Measurements from ENCODE around the gene GYG1. TPM values are rescaled to one million over a fixed set of nuclear protein-coding genes. Genes with fewer than 3 reads are reported as not detected.

GYG1 gene
- total and polyA plus RNA-seq, 2 donors from 2014 or later = 31.3 to 37.9 TPM

DNA sequence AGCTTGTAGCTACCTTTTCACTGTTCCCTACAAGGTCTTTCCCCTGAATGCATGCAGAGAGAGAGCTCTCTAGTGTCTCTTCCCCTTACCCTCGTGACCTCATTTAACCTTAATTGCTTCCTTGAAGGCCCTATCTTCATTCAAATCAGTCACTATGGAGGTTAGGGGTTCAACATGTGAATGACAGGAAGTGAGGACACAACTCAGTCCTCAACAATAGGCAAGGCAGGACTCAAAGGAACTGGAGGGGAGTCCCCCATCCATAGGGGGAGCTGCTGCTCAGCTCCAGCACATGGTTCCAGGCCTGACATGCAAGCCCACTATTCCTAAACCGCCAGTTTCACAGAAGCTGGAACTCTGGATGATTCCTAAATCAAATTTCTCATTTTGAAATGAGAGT, 33.8 kb upstream of the GYG1 start:
- intact Hi-C loops (cut with DNase I) = loop anchor here (10.0 kb wide), 1 partner anchor 317 kb away; no protein-coding TSS in a partner anchor
- no peak for FAIRE-seq
- Histone ChIP-seq H3K27me3 (ENCODE audit: control insufficient read depth, insufficient read depth, low read length) (no peaks in the 10 kb centered on the region), H3K36me3 (ENCODE audit: control insufficient read depth in 2 of 3, insufficient read depth in 3 of 3, low read length in 3 of 3) (no peaks in the 10 kb centered on the region), H3K27ac (ENCODE audit: low read depth in 2 of 2, low read length in 2 of 2) (no peak overlapping the region), H3K9ac (ENCODE audit: low read length in 3 of 3) (no peak overlapping the region), H3K4me1 (ENCODE audit: control insufficient read depth in 2 of 3, insufficient read depth in 2 of 3, low read depth in 1 of 3, low read length in 3 of 3) (peaks cover 0 to 3% (median 3%) of the 10 kb centered on the region in 3 donors), H3K4me3 (ENCODE audit: low read length in 3 of 3) (no peak overlapping the region), H3K9me3 (ENCODE audit: control insufficient read depth in 2 of 3, insufficient read depth in 1 of 3, low read length in 3 of 3) (no peaks in the 10 kb centered on the region)
- no peak for TF ChIP-seq CTCF (IDR thresholded peaks at IDR 0.05; ENCODE audit: borderline replicate concordance, extremely low read depth, insufficient read depth)
- DNase-seq = no peak

DNA sequence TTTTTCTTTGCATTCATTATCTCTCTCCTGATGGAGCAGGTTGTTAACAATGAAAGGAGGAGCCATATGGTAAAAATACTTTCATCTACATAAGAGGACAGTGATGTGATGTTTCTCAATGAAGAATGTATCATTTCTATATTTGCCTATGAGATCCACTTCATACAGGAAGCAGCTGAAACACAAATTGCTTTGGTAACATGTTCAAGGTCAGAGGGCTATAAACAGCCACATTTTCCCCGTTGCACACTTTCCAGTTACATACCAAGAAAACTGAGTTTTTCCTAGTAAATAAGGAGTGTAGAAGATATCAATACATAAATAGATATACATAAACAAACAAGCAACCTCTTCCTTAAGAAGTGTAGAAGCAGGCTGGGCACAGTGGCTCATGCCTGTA, 32.6 kb upstream of the GYG1 start:
- Histone ChIP-seq H3K9me3 (ENCODE audit: control insufficient read depth in 2 of 3, insufficient read depth in 1 of 3, low read length in 3 of 3) (no peaks in the 10 kb centered on the region), H3K27ac (ENCODE audit: low read depth in 2 of 2, low read length in 2 of 2) (no peak overlapping the region), H3K9ac (ENCODE audit: low read length in 3 of 3) (no peak overlapping the region), H3K27me3 (ENCODE audit: control insufficient read depth, insufficient read depth, low read length) (no peaks in the 10 kb centered on the region), H3K4me3 (ENCODE audit: low read length in 3 of 3) (no peak overlapping the region), H3K36me3 (ENCODE audit: control insufficient read depth in 2 of 3, insufficient read depth in 3 of 3, low read length in 3 of 3) (no peaks in the 10 kb centered on the region), H3K4me1 (ENCODE audit: control insufficient read depth in 2 of 3, insufficient read depth in 2 of 3, low read depth in 1 of 3, low read length in 3 of 3) (peaks cover 0 to 3% (median 3%) of the 10 kb centered on the region in 3 donors)
- TF ChIP-seq CTCF (IDR thresholded peaks at IDR 0.05; ENCODE audit: borderline replicate concordance, extremely low read depth, insufficient read depth) = no peak
- FAIRE-seq (no peak), DNase-seq (no peak)
- intact Hi-C loops (cut with DNase I) = loop anchor here (10.0 kb wide), 1 partner anchor 316 kb away; no protein-coding TSS in a partner anchor

GRCh38 chr3:148962513-148962912, 28.8 kb upstream of the GYG1 start:
- no peak overlapping the region for H3K9ac ChIP-seq (ENCODE audit: low read length in 3 of 3)
- no peak overlapping the region for H3K4me3 ChIP-seq (ENCODE audit: low read length in 3 of 3)
- no peak for FAIRE-seq
- no peak for DNase-seq
- no peak overlapping the region for H3K27ac ChIP-seq (ENCODE audit: low read depth in 2 of 2, low read length in 2 of 2)
- no peaks in the 10 kb centered on the region for H3K36me3 ChIP-seq (ENCODE audit: control insufficient read depth in 2 of 3, insufficient read depth in 3 of 3, low read length in 3 of 3)
- H3K9me3 ChIP-seq (ENCODE audit: control insufficient read depth in 2 of 3, insufficient read depth in 1 of 3, low read length in 3 of 3) = no peaks in the 10 kb centered on the region
- intact Hi-C loops (cut with DNase I) = no loop called here
- H3K4me1 ChIP-seq (ENCODE audit: control insufficient read depth in 2 of 3, insufficient read depth in 2 of 3, low read depth in 1 of 3, low read length in 3 of 3) = no peaks in the 10 kb centered on the region
- H3K27me3 ChIP-seq (ENCODE audit: control insufficient read depth, insufficient read depth, low read length) = no peaks in the 10 kb centered on the region
- TF ChIP-seq CTCF (IDR thresholded peaks at IDR 0.05; ENCODE audit: borderline replicate concordance, extremely low read depth, insufficient read depth) = no peak

DNA sequence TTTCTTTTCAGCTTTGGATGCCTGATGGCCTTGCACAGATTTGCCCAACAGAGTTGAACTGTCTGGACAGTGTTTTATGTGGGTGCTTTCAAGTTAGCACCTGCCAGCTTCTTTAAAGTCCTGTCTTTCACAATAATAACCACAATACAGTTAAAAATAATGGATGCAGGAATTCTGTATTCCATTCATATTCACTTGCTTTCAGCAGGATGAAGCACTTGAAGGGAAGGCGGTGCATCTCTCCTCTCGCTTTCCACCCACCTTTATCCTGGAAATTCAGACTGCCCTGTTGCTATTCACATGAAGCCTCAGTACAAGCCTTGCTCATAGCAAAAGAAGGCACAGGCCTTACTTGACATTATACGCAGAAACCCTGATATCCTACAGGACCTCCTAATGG, 26.5 kb upstream of the GYG1 start:
- no peak for FAIRE-seq
- H3K27ac ChIP-seq (ENCODE audit: low read depth in 2 of 2, low read length in 2 of 2) = no peak overlapping the region
- no peaks in the 10 kb centered on the region for H3K9me3 ChIP-seq (ENCODE audit: control insufficient read depth in 2 of 3, insufficient read depth in 1 of 3, low read length in 3 of 3)
- DNase-seq = no peak
- no peak overlapping the region for H3K9ac ChIP-seq (ENCODE audit: low read length in 3 of 3)
- H3K36me3 ChIP-seq (ENCODE audit: control insufficient read depth in 2 of 3, insufficient read depth in 3 of 3, low read length in 3 of 3) = no peaks in the 10 kb centered on the region
- intact Hi-C loops (cut with DNase I) = no loop called here
- H3K27me3 ChIP-seq (ENCODE audit: control insufficient read depth, insufficient read depth, low read length) = no peaks in the 10 kb centered on the region
- H3K4me3 ChIP-seq (ENCODE audit: low read length in 3 of 3) = no peak overlapping the region
- no peaks in the 10 kb centered on the region for H3K4me1 ChIP-seq (ENCODE audit: control insufficient read depth in 2 of 3, insufficient read depth in 2 of 3, low read depth in 1 of 3, low read length in 3 of 3)
- TF ChIP-seq CTCF (IDR thresholded peaks at IDR 0.05; ENCODE audit: borderline replicate concordance, extremely low read depth, insufficient read depth) = no peak
